ENCODE results near the gene CAMTA2.

Gene CAMTA2

DNA sequence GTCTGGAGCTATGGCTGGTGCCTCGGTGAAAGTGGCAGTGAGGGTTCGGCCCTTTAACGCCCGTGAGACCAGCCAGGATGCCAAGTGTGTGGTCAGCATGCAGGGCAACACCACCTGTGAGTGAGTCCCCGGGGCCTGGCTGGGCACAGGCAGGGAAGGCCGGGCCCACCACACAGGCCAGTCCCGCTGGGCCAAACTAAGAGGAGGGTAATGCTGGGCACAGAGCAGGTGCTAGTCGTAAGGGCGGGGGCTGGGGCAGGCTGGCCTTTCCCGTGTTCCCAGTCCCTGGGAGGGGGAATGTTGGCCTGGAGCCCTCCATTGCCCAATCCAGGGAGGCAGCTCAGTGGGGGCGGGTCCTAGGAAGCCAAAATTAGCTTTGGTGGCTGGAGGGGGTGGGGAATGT lies 12.8 kb upstream of the CAMTA2 start:
- DNase-seq = no peak

DNA sequence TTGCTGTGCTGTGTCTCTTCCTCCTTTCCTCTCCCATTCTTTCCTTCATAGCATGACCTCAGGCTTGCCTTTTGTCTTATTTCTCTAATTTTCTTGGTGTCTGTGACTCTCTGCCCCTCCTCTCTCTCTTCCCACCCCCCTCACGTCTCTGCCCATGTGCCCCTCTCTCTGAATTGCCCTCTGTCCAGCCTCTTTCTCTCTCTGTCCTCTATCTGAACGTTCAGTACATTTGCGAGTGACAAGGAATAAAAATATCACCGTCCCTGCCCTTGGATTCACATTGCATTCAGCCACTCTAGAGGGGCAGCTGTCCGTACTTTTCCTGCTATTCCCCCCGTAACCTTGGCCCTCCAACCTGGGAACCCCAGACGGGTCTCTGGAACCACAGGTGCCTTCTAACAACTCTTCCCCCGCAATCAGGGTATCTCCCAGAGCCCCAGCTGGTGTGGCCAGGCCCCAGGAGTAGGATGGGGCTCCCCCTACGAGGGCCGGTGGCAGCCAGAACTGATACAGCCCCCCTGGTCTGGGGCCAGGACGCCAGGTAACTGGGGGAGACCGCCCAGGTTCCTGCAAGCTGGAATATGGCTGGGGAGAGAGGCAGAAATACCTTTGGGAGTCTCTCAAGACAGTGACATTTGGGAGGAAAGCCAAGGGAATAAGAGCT lies 12.1 kb upstream of the CAMTA2 start:
- DNase-seq = no peak

GRCh38 chr17:4998732-4999429 lies 11.4 kb upstream of the CAMTA2 start:
- no peak for DNase-seq

GRCh38 chr17:4998027-4998731 lies 10.7 kb upstream of the CAMTA2 start:
- DNase-seq = no peak

DNA sequence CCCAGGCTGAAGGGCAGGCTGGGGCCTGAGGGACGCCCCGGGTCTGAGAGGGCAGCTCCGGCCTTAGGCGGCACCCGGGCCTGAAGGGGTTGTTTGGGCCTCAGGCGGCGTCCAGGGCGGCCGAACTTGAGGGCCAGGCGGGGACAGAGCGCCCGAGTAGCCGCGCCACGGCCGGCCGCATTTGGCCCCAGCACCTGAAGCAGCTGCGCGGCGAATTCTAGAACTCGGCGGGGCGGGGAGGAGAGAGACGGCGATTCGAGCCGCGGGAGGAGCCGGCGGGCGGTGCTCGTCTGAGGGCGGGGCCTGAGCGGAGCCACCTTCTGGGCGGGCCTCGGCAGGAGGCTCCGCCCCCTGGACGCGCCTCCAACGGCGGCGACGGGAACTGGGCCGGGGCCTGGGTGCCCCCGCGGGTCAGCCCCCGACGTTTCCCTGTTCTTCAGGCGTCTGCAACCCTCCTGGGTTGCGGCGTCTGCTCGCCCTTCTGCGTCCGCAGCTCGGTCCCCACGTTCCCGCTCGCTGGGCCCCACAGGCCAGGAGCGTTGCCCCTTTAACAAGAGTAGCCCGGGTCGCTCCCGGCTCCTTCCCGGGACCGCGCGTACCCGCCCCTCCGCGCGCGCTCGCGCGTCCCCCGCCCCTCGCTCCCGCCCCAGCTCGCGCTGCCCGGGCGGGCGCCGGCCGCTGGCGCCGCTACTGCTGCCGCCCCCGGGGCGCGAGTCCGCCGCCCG lies 10.0 kb upstream of the CAMTA2 start, which contains the start of the genes INCA1 and KIF1C:
Gene INCA1 (minus strand): TSS at position 221 of the 725 bp plus-strand sequence. CDS start 3,085 bp downstream, outside the sequence.
Gene KIF1C (plus strand): TSS at position 649 of the 725 bp plus-strand sequence. CDS start 2,297 bp downstream, outside the sequence.
- DNase-seq = peak; percentile 80

DNA sequence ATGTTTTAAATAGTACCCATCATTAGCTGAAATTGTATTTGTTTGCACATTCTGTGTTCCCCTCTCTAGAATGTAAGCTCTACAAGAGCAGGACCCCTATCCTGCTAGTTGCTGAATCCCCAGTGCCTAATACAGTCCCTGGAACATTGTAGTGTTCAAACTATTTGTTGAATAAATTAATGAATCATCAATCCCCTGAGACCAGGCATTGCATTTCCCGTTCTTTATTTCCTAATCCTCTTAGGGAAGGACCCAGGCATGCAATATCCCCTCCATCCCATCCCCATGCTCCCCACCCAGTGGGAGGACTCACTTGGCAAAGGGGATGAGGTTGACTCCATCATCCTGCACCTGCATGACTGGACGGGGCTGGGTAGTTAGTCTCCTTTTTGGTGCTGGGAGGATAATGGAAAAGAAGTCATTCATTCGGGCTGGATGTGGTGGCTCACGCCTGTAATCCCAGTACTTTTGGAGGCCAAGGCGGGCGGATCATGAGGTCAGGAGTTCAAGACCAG lies 6.7 kb upstream of the CAMTA2 start:
- DNase-seq = no peak

- no peak for DNase-seq
Measured at GRCh38 chr17:4987767-4988567, 492 bp upstream of the CAMTA2 start.

DNA sequence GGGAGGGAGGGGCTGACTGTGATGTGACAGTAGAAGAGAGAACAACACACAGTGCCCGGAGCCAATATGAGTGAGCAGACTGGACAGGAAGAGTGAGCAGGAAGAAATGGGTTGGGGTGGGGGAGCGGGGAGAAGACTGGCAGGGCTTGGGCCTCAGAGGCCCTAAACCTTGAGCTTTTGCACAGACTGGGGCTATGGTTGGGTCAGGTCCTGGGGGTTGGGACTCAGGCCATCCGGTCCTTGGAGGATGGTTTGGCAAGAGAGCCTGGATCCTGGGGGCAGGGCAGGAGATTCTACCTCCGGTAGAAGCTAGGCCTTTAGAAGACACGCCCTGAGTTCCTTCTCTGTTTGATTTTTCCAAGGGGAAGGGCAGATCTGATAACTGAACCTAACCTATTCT lies 1.1 kb downstream of the CAMTA2 start:
- peak; percentile 17 for DNase-seq

GRCh38 chr17:4982305-4982704 lies 5.2 kb downstream of the CAMTA2 start:
- no peak for DNase-seq

DNA sequence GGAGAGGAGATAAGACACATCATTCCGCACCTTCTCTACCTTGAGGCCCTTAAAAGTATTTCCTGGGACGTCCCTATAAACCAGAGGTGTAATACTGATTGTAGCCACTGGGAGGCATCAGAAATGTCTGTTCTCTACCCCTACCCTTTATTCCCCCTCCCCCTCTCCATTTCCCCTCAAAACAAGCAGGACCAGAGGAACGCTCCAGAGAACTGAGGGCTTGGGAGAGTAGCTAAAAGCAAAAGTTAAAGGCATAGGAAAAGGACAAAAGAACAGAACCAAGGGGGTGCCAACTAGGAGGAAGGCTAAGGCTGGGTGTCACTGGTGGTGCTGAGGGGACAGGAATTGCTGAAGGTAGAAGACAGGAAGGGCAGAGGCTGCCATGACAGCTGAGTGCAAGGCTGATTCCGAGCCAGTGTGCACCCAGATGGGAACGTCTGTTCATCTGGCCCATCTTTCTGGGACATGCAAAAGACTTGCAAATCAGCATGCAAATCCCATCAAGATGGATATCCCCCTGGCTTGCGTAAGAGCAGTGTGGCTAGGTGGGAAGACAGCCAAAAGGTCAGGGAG lies 6.7 kb downstream of the CAMTA2 start:
- no peak for DNase-seq

- no peak for DNase-seq
Measured at GRCh38 chr17:4978726-4979125, 8.7 kb downstream of the CAMTA2 start.

DNA sequence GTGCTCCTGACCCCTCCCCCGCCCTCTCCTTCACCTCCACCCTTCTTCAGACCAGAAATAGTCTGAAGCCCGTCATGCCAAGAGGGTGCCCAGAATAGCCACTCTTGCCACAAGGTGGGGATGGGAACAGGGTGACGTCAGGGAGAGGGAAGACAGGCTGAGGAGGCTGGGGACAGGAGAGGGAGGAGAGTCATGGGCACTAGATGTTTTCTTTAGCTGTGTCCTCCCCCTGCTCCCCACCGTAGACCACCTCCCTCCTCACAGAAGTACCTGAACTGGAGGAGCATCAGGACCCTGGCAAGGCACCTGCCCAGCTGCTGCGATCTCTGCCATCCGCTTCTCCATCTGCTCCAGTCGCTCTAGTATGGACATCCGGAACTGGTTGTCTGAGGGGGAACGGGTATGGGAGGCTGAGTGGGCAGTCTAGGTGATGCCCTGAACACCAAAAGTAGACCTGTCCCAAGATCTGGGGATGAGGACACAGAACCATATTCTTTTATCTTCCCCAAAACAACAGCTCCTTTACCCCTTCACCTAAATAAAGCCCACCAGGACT lies 13.3 kb downstream of the CAMTA2 start:
- no peak for DNase-seq

- no peak for DNase-seq
Measured at GRCh38 chr17:4973256-4974114, 14.0 kb downstream of the CAMTA2 start.

DNA sequence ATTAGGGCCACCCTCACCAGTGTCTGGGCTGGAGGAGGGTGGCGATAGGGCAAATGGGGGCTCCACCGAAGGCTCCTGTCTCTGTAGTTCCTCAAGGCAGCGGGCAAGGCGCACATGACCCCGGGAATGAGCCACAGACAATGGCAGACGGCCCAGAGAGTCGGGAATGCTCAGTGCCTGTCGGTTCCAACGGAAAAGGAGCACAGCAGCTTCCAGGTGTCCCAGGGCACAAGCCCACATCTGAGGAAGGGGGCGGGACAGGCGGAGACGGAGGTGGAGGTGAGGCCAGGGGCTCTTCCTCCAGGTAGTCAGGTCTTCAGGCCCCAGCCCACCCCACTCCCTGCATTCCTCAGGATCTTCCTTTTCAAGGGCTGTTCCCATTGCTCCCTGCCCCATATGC lies 14.7 kb downstream of the CAMTA2 start:
- no peak for DNase-seq

- DNase-seq = no peak
Measured at GRCh38 chr17:4972322-4972721, 15.2 kb downstream of the CAMTA2 start.

DNA sequence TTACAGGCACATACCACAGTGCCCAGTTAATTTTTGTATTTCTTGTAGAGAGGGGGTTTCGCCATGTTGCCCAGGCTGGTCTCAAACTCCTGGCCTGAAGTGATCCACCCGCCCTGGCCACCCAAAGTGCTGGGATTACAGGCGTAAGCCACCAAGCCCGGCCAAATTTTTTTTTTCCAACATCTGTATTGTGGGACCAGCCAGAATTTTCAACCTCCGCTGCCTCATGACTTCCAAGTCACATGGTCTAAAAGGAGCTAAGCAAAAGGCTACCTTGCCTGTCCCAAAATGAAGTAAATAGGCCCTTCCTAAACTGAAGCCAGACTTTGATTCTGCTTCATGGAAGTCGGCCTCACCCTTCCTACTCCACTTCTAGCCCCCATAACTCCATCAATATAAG lies 15.6 kb downstream of the CAMTA2 start:
- no peak for DNase-seq

DNA sequence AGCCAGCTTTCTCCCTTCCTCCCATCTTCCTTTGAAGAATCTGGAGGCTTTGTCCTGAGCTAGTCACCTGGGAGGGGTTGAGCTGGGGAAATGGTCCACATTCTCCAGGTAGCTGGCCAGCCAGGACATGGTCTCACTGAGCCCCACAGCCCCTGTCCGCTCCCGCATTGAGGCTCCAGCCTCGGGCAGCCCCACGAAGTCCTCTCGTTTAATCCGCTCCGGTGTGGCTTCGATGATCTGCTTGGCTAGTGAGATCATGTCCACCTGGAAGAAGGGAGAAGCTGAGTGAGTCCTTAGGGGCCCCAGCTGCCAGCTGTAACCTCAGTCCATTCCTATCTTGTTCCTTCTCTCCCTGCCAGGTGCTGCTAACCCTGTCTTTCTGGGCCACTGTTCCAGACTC lies 17.2 kb downstream of the CAMTA2 start:
- no peak for DNase-seq

DNA sequence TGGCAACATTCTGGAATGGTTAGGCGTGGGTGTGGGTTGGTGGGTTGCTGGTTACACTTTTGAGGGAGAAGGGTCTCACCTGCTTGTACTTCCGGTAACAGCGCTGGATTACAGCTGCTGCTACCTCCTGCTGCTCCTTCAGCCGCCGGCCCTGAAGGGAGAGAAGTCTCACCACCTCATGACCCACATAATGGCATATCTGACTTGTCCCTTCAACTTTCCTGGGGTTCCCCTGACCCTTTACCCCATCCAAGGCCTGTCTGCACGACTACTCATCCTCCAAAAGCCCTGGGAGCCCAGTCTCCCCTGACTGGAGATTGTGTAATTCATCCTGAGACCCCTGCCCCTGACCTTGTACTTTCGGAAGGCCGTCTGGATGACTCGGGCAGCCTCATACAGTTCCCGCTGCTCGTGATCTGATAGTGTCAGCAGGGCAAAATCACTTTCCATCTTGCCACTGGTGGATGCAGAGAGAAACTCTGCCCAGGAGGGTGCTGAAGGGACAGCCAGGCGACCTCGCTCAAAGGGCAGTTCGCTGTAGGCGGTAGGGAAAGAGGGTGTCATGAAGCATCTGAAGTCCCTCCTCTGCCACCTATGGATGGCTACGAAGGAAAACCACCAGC lies 17.8 kb downstream of the CAMTA2 start:
- DNase-seq = no peak

DNA sequence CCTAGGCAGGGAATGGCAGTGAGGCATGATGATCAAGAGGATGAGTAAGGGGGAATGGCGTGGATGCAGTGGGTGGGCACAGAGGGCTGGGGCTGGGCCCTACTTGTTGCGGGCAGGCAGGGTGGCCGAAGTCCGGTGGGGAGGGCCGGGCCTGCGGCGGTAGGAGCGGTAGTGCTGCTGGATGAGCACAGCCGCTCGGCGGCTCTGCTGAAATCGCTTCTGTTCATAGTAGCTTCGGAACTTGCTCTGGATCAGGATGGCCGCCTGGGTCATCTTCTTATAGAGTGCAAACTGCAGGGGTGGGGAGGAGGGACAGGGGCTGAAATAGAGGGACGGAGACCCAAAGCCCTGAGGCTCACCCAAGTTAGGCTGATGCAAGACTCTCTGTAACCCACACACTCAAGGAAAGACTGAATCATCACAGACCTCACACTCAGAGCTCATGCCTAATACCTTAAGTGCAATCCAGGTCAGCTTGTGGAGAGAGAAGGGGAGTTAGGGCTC lies 18.4 kb downstream of the CAMTA2 start:
- DNase-seq = no peak

All from effector CD8-positive, alpha-beta T cell (primary cell).